Endothelial cell of umbilical vein (primary cell): ENCODE data around the gene ITPKB. TPM values are rescaled to one million over a fixed set of nuclear protein-coding genes. Genes with fewer than 3 reads are reported as not detected.

ENCODE experiments used
- BruUV-seq: library from RNA; stranded (reverse); fragments of 400-500 nt; replicated peaks from 2 replicates; lab custom pipeline; 2021; lab: Mats Ljungman, UMichigan
- CTCF ChIA-PET: fragments of 300-600, 350-600 bp; sonication (Branson Sonifier 250); formaldehyde crosslinking; loops from one replicate; lab custom pipeline; 2021; ENCODE audit warnings: antibody characterized with exemption, inconsistent platforms; lab: Charles Lee
- POLR2A ChIA-PET: fragments of 300-600, 350-600 bp; sonication (Branson Sonifier 250); formaldehyde crosslinking; loops from one replicate; lab custom pipeline; 2021; ENCODE audit warnings: antibody characterized with exemption, inconsistent platforms; lab: Charles Lee
- DNase-seq: peaks from one replicate; pipeline ENCODE4 v3.0.0-alpha.2; 2011; ENCODE audit warnings: low read depth, low spot score
- FAIRE-seq: peaks from 2 replicates; lab custom pipeline; 2011; peaks lifted over from hg19 to GRCh38; lab: Jason Lieb, UNC
- H2AFZ ChIP-seq: 2 replicates; pipeline ENCODE4 v1.6.0; 2012; ENCODE audit warnings: low read depth, low read length, control low read depth, inconsistent platforms
- H3K27ac ChIP-seq: 2 replicates; pipeline ENCODE4 v1.5.1; 2011; ENCODE audit warnings: low read depth, mild to moderate bottlenecking, control low read depth, low read length, moderate library complexity; ENCODE audit not compliant: insufficient read depth
- H3K27me3 ChIP-seq, 2 experiments: 2 replicates each; pipeline versions ENCODE4 v1.6.0 to v1.6.1; 2011; ENCODE audit warnings: low read length in 2 of 2, mixed read lengths in 1 of 2; ENCODE audit not compliant: control insufficient read depth in 2 of 2, insufficient read depth in 2 of 2
- H3K36me3 ChIP-seq, 2 experiments: 2 replicates in 1 of 2; 3 replicates in 1 of 2; pipeline ENCODE4 v1.5.1; 2011; ENCODE audit warnings: low read length in 2 of 2, mild to moderate bottlenecking in 1 of 2, moderate library complexity in 1 of 2; ENCODE audit not compliant: control insufficient read depth in 2 of 2, insufficient read depth in 2 of 2; ENCODE audit errors: extremely low read depth in 1 of 2
- H3K4me1 ChIP-seq: 3 replicates; pipeline ENCODE4 v1.5.1; 2011; ENCODE audit warnings: mild to moderate bottlenecking, low read length; ENCODE audit not compliant: control insufficient read depth, insufficient read depth; ENCODE audit errors: extremely low read depth
- H3K4me2 ChIP-seq: 2 replicates; pipeline ENCODE4 v1.6.1; 2011; ENCODE audit warnings: low read length, control low read depth, mixed read lengths; ENCODE audit not compliant: insufficient read depth
- H3K4me3 ChIP-seq, 3 experiments: fragments of 200-600 bp in 1 of 3; sonication (generic), shearing (Covaris generic) in 1 of 3; replicated peaks in 1 of 3; 2 replicates each; pipeline ENCODE4 v1.5.1; 2011 to 2016; ENCODE audit warnings: control low read depth in 3 of 3, low read length in 3 of 3, mild to moderate bottlenecking in 2 of 3, inconsistent platforms in 1 of 3, low read depth in 1 of 3, moderate library complexity in 1 of 3; ENCODE audit not compliant: insufficient read depth in 1 of 3
- H3K79me2 ChIP-seq: 2 replicates; pipeline ENCODE4 v1.6.0; 2012; ENCODE audit warnings: low read length, inconsistent platforms; ENCODE audit not compliant: control insufficient read depth, insufficient read depth
- H3K9ac ChIP-seq: replicated peaks from 2 replicates; pipeline ENCODE3; 2011; ENCODE audit warnings: low read length, control low read depth; ENCODE audit not compliant: insufficient read depth; ENCODE audit errors: extremely low read depth
- H3K9me1 ChIP-seq: replicated peaks from 3 replicates; pipeline ENCODE4 v1.6.0; 2011; ENCODE audit warnings: mild to moderate bottlenecking, low read length; ENCODE audit not compliant: control insufficient read depth, insufficient read depth; ENCODE audit errors: extremely low read depth
- H3K9me3 ChIP-seq: replicated peaks from 2 replicates; pipeline ENCODE4 v1.5.1; 2012; ENCODE audit warnings: low read length, inconsistent platforms; ENCODE audit not compliant: control insufficient read depth, insufficient read depth
- H4K20me1 ChIP-seq: replicated peaks from 2 replicates; pipeline ENCODE3; 2011; ENCODE audit warnings: mild to moderate bottlenecking, low read length; ENCODE audit not compliant: control insufficient read depth, insufficient read depth; ENCODE audit errors: extremely low read depth
- CTCF ChIP-seq, 2 donors: IDR thresholded peaks; 1 replicate in 1 of 2; 2 replicates in 1 of 2; pipeline ENCODE4 v1.5.1; 2011; ENCODE audit warnings: low read length in 2 of 2, mild to moderate bottlenecking in 2 of 2, moderate library complexity in 2 of 2, control low read depth in 1 of 2, inconsistent platforms in 1 of 2, low read depth in 1 of 2; ENCODE audit not compliant: insufficient read depth in 1 of 2; ENCODE audit errors: extremely low read depth in 1 of 2
- EZH2 ChIP-seq: IDR thresholded peaks from 2 replicates; pipeline ENCODE4 v1.6.1; 2012; ENCODE audit warnings: borderline replicate concordance, low read depth, mild to moderate bottlenecking, moderate library complexity, low read length, inconsistent platforms; ENCODE audit not compliant: severe bottlenecking
- FOS ChIP-seq: IDR thresholded peaks from 2 replicates; pipeline ENCODE4 v1.6.1; 2011; ENCODE audit warnings: mild to moderate bottlenecking, low read length, moderate library complexity, borderline replicate concordance; ENCODE audit not compliant: insufficient read depth
- JUN ChIP-seq: IDR thresholded peaks from 2 replicates; pipeline ENCODE4 v1.6.1; 2011; ENCODE audit warnings: borderline replicate concordance, low read depth; ENCODE audit not compliant: insufficient read length, insufficient read depth
- MYC ChIP-seq: IDR thresholded peaks from one replicate; pipeline ENCODE4 v1.6.1; 2011; ENCODE audit warnings: mild to moderate bottlenecking, low read depth, low read length
- POLR2A ChIP-seq: IDR thresholded peaks from 2 replicates; pipeline ENCODE4 v1.6.1; 2012; ENCODE audit warnings: low read depth, mild to moderate bottlenecking, control low read depth, low read length
- POLR2AphosphoS5 ChIP-seq: IDR thresholded peaks from 2 replicates; pipeline ENCODE4 v1.6.1; 2012; ENCODE audit warnings: low read depth, mild to moderate bottlenecking, control low read depth, low read length, moderate library complexity; ENCODE audit not compliant: insufficient read depth
- dilution Hi-C: fragments of 300-500 bp; cut with MboI; formaldehyde crosslinking; loops from one replicate; pipeline ENCODE4 v1.15.0; 2019; ENCODE audit warnings: low sequenced_read_pairs; ENCODE audit not compliant: extremely low pct_ligation_motif_present
- intact Hi-C: fragments of 100-400 bp; cut with micrococcal nuclease; formaldehyde crosslinking; loops from one replicate; pipeline ENCODE4 v1.10.0; 2022
- polyA plus RNA-seq, 4 experiments: library from polyadenylated mRNA; depleted of rRNA in 3 of 4; stranded (reverse) in 3 of 4; unstranded in 1 of 4; fragments of >200 nt; gene quantifications; 2 replicates each; pipeline versions ENCODE4 v1.2.1 to v1.2.3, GENCODE V29; 2011 to 2012; ENCODE audit warnings: missing spikeins in 1 of 4
- total RNA-seq: library from RNA; stranded (reverse); gene quantifications from 2 replicates; pipeline ENCODE4 v1.2.3, GENCODE V29; 2021

ITPKB gene
- total and polyA plus RNA-seq, 2 donors (not counting 3 experiments of a cell fraction or from before 2014, with no cell fraction given) = 7.7 to 34.8 TPM

- TF ChIP-seq CTCF (IDR thresholded peaks at IDR 0.05; ENCODE audit: extremely low read depth in 1 of 2, insufficient read depth in 1 of 2, low read depth in 1 of 2, low read length in 2 of 2) = no peak
- TF ChIP-seq POLR2A = no peak
- TF ChIP-seq MYC = no peak
- no peak for TF ChIP-seq FOS
- no peak for TF ChIP-seq EZH2
- TF ChIP-seq POLR2AphosphoS5 = no peak
- TF ChIP-seq JUN = no peak
- Histone ChIP-seq H3K36me3 (peaks cover 0 to 9% of the 10 kb centered on the region in 2 experiments), H3K27me3 (no peaks in the 10 kb centered on the region), H3K79me2 (no peaks in the 10 kb centered on the region), H3K27ac (no peak overlapping the region), H3K9me1 (no peaks in the 10 kb centered on the region), H3K4me2 (no peak overlapping the region), H3K9me3 (no peaks in the 10 kb centered on the region), H3K9ac (no peak overlapping the region), H3K4me3 (no peak overlapping the region), H4K20me1 (no peaks in the 10 kb centered on the region), H2AFZ (no peak overlapping the region), H3K4me1 (no peaks in the 10 kb centered on the region)
- ChIA-PET CTCF (interaction anchor here (1.2 to 8.8 kb wide), 4 partner anchors 25 to 216 kb away, joined by 3 to 85 read pairs (median 4); partner anchors contain the start of gene STUM), POLR2A (no interaction called here)
- intact Hi-C loops = loop anchor here (1.0 to 5.0 kb wide), 6 partner anchors 104 to 804 kb away; no protein-coding TSS in a partner anchor
- DNase-seq (no peak), FAIRE-seq (no peak)
- dilution Hi-C loops = no loop called here
- BruUV-seq = no TSS peak
These were observed 105.4 kb downstream of the ITPKB start for GRCh38 chr1:226633541-226634165.
